ENCODE results near the gene MYCN.

- no peak for TF ChIP-seq CTCF (IDR thresholded peaks at IDR 0.05)
- TF ChIP-seq POLR2A (IDR thresholded peaks at IDR 0.05), result no peak
- no peak for TF ChIP-seq EP300 (IDR thresholded peaks at IDR 0.05)
Observed at GRCh38 chr2:15963977-15964670, 23.8 kb downstream of the MYCN start.

Data from ovary (tissue), 3 donors.